Testis (tissue), 2 donors: ENCODE data around the gene TTLL12.

ENCODE experiments used
- POLR2A ChIP-seq: fragments of 450-650 bp; IDR thresholded peaks from one replicate; pipeline ENCODE4 v1.6.1; 2017; ENCODE audit warnings: antibody characterized with exemption, mild to moderate bottlenecking, moderate library complexity
- TF ChIP-seq, protein P1 (sequence below), 3 experiments: fragments of 450-650 bp in 2 of 3; fragments of 200-600 bp in 1 of 3; sonication (generic) in 1 of 3; IDR thresholded peaks; one replicate each; pipeline ENCODE4 v1.5.1; 2016 to 2019; ENCODE audit warnings: antibody characterized with exemption in 3 of 3, mild to moderate bottlenecking in 2 of 3, moderate library complexity in 1 of 3

DNA sequence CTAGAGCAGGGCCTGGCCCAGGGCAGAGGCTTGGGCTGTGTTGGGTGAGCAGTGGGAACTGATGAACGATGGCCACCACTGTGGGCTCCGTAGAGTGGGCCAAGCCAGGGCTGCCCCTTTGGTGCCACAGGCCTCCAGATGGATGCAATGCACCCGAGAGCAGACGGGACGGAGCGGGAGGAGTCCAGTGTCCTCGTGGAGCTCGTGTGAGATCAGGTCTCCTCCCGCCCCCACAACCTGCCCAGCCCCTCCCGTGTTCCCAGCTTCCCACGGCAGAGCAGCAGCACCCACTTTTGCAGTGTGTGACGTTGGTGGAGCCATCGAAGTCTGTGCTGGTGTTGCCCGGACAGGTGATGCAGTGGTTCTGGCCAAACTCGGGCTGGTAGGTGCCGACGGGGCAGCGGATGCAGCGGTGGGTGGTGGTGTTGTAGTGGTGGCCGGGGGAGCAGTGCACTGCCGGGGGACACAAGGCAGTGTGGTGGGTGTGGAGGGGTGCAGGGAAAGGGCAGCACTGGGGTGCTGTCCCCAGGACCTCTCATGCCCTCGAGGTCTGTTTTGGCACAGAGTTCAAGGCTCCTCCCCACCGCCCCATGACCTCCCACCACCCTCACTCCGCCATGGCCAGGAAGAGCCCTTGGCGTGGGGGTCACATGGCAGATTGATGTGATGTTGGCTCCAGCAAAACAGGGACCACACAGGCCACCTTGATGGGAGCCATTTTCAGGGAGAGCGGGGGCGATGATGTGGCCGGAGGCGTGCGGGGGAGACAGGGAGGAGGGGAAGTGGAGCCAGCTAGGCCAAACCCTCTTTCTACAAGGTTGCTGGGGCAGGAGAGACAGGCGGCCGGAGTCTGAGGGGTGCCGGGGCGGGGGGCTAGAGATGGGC is 23.9 kb upstream of the TTLL12 start:
- TF ChIP-seq, protein P1, sequence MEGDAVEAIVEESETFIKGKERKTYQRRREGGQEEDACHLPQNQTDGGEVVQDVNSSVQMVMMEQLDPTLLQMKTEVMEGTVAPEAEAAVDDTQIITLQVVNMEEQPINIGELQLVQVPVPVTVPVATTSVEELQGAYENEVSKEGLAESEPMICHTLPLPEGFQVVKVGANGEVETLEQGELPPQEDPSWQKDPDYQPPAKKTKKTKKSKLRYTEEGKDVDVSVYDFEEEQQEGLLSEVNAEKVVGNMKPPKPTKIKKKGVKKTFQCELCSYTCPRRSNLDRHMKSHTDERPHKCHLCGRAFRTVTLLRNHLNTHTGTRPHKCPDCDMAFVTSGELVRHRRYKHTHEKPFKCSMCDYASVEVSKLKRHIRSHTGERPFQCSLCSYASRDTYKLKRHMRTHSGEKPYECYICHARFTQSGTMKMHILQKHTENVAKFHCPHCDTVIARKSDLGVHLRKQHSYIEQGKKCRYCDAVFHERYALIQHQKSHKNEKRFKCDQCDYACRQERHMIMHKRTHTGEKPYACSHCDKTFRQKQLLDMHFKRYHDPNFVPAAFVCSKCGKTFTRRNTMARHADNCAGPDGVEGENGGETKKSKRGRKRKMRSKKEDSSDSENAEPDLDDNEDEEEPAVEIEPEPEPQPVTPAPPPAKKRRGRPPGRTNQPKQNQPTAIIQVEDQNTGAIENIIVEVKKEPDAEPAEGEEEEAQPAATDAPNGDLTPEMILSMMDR (IDR thresholded peaks at IDR 0.05): no peak
- no peak for TF ChIP-seq POLR2A
